HG03045 (cell line): ENCODE data around the gene CDHR5.

Experiments
- ATAC-seq: cut with Tn5 transposase; IDR thresholded peaks from one replicate; pipeline ENCODE4 v1.9.1; 2021; ENCODE audit warnings: mild to moderate bottlenecking, moderate library complexity; ENCODE audit not compliant: unreplicated experiment

CDHR5 gene

GRCh38 chr11:612201-612960, 12.4 kb downstream of the CDHR5 start:
- ATAC-seq: no peak

- ATAC-seq: no peak
Measured at GRCh38 chr11:611001-611996, 13.5 kb downstream of the CDHR5 start.

DNA sequence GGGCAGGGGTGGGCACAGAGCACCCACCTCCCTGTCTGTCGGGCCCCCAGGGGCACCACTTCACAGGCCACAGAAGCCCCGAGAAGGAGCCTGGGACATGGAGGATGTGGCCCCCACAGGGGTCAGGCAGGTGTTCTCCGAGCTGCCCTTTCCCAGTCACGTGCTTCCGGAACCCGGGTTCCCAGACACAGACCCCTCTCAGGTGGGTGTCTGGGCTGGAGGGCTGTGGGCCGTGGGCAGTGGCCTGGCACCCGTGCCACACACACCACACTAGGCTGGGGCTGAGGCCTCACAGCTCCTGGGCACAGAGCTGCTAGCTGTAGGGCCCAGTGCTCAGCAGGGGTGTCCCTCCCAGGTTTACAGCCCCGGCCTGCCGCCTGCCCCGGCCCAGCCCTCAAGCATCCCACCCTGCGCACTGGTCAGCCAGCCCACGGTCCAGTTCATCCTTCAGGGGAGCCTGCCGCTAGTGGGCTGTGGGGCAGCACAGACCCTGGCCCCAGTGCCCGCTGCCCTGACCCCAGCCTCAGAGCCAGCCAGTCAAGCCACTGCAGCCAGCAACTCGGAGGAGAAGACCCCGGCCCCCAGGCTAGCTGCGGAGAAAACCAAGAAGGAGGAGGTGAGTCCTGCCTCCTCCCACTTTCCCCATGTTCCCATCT, 14.5 kb downstream of the CDHR5 start:
- ATAC-seq: no peak

DNA sequence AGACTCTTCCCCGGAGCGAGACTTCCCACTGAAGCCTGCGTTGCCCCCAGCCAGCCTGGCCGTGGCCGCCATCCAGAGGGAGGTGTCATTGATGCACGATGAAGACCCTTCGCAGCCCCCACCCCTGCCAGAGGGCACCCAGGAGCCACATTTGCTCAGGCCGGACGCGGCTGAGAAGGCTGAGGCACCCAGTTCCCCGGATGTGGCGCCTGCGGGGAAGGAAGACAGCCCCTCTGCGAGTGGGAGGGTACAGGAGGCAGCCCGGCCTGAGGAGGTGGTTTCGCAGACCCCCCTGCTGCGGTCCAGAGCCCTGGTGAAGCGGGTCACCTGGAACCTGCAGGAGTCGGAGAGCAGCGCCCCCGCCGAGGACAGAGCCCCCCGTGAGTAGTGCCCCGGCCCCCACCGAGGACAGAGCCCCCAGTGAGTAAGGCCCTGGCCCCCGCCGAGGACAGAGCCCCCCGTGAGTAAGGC, 15.4 kb downstream of the CDHR5 start:
- ATAC-seq: no peak

DNA sequence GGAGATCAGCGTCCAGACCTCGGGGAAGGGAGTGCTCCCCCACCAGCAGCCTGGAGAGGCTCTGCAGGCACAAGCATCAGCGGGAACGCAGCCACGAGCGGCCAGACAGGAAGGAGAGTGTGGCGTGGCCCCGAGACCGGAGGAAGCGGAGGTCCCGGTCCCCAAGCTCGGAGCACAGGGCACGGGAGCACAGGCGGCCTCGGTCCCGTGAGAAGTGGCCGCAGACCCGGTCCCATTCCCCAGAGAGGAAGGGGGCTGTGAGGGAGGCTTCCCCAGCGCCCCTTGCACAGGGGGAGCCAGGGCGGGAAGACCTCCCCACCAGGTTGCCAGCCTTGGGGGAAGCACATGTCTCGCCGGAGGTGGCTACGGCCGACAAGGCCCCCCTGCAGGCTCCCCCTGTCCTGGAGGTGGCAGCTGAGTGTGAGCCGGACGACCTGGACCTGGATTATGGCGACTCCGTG, 15.9 kb downstream of the CDHR5 start:
- ATAC-seq: no peak

DNA sequence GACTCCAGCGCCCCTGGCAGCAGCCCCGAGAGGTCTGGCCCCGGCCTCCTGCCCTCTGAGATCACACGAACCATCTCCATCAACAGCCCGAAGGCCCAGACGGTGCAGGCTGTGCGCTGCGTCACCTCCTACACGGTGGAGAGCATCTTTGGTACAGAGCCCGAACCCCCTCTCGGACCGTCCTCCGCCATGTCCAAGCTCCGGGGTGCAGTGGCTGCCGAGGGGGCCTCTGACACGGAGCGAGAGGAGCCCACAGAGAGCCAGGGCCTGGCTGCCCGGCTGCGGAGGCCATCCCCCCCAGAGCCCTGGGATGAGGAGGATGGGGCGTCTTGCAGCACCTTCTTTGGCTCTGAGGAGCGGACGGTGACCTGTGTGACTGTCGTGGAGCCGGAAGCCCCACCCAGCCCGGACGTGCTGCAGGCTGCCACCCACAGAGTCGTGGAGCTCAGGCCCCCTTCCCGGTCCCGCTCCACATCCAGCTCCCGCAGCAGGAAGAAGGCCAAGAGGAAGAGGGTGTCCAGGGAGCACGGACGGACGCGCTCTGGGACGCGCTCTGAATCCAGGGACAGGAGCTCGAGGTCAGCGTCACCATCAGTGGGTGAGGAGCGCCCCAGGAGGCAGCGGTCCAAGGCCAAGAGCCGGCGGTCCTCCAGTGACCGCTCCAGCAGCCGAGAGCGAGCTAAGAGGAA, 16.6 kb downstream of the CDHR5 start:
- no peak for ATAC-seq

DNA sequence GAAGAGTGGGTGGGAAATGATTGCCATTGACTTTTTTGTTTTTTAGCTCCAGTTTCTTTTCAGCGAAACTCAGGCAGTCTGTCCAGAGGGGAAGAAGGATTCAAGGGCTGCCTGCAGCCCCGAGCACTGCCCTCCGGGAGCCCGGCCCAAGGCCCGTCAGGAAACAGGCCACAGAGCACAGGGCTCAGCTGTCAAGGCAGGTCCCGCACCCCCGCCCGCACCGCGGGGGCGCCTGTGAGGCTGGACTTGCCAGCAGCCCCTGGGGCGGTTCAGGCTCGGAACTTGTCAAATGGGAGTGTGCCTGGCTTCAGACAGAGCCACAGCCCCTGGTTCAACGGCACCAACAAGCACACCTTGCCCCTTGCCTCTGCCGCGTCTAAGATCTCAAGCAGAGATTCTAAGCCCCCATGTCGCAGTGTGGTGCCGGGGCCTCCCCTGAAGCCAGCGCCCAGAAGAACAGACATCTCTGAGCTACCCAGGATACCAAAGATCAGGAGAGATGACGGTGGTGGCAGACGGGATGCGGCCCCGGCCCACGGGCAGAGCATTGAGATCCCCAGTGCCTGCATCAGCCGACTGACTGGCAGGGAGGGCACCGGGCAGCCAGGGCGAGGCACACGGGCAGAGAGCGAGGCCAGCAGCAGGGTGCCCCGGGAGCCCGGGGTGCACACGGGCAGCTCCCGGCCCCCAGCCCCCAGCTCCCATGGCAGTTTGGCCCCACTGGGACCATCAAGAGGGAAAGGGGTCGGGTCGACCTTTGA, 17.6 kb downstream of the CDHR5 start:
- no peak for ATAC-seq

- ATAC-seq: no peak
Measured at GRCh38 chr11:606245-606644, 18.5 kb downstream of the CDHR5 start.

DNA sequence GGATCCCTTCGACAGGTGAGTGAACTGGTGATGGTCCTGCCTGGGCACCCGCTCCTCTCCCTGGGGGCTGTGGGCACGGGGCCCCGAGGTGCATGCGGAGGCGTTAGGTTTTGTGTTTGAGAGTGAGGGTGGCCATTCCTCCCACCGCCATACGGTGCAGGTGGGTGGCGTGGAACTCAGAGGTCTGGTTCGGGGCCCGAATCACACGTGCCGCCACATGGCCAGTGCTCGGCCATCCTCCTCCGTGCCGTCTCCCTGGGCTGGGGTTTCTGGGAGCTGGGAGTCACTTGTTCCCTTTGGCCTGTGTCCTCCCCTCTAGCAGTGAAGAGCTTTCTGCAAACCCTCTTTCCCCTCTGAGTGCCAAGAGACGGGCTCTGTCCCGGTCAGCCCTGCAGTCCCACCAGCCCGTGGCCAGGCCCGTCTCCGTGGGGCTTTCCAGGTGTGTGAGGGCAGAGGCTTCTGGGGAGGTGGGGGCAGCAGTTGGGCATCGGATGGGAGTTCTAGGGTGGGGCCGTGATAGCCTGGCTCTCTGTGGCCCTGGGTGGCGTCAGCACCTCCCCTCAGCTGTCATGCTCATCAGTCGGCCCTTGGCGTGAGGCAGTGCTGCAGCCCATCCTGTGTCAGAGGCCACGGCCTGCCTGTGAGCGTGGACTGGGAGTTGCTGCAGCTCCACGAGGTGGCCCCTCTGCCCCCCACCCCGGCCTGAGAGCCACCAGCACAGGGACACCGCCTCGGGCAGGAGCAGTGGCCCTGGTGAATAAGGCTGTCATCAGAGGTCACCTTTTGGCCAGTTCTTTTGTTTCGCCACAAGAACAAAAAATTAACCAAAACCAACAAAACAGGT, 19.2 kb downstream of the CDHR5 start:
- no peak for ATAC-seq

- ATAC-seq: no peak
Measured at GRCh38 chr11:603154-603553, 21.6 kb downstream of the CDHR5 start.

DNA sequence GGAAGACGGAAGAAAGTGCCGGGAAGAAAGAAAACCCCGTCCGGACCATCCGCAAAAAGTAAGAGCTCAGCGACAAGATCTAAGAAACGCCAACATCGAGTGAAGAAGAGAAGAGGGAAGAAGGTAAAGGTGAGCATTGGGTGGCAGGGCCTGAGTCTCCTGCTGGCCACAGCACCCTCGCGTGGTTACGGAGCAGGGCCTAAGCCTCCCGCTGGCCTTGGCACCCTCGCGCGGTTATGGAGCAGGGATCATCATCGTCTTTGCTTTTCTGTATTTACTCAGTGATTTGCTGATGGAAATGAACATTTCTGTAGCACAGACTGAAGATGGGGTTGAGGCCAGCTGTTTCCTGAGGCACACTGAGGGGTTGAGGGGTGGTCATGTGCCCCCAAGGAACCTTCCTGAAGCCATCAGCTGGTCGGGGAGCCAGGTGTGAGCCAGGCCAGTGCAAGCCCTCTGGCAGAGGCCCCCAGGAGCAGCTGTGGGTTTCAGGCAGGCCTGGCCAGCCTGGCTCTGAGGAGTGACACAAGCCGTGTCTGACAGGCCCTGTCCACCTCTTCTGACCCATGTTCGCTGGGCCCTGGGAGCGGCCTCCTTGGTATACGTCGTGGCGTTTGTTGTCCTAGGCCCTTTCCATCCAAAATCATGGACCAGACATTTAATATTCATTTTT, 23.0 kb downstream of the CDHR5 start:
- no peak for ATAC-seq

GRCh38 chr11:598005-598680, 26.6 kb downstream of the CDHR5 start:
- ATAC-seq: no peak

GRCh38 chr11:597166-597725, 27.5 kb downstream of the CDHR5 start:
- no peak for ATAC-seq

- no peak for ATAC-seq
Measured at GRCh38 chr11:596374-596773, 28.4 kb downstream of the CDHR5 start.

DNA sequence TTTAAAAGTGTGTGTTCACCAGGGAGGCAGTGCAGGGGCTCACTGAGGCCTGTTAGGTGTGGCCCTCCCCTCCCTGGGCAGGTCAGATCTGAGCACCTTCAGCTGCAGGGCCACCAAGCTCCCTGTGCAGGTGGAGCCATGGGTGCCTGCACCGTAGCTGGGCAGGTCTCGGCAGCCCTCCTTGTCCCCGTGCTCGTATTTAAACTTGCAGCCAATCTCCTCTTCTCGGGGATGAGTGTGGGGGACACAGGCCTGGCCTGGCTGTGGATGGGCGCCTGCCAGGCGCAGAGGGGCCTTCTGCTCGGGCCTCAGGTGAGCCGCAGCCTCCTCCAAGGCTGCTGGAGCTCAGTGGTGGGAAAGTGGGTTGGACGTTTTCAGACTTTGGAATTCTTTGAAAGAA, 29.4 kb downstream of the CDHR5 start:
- no peak for ATAC-seq

DNA sequence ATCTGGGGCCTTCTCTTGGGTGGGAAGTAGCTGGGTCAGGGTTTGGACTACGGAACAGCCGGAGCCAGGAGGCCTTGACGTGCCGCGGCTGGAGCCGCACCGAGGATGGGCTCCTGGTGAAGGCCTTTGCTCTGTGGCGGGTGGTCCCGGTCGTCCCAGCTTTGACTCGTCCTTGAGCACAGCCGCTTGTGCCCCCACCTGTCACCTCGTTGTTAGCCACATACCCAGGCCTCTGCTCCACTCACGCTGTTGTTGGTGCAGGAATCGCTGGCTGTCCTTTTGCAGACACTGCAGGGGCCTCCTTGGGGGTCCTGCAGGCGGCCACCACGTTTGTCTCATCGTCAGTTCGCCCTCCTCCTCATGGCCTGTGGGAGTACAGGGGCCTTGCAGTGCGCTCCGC, 31.4 kb downstream of the CDHR5 start:
- ATAC-seq: no peak

- no peak for ATAC-seq
Measured at GRCh38 chr11:592918-593317, 31.8 kb downstream of the CDHR5 start.

GRCh38 chr11:592501-592900, 32.3 kb downstream of the CDHR5 start:
- no peak for ATAC-seq
